Adipocyte (in vitro differentiated cells): ENCODE data around the gene ARF1.

Experiments used
- DNase-seq: peaks from one replicate; pipeline ENCODE4 v3.0.0-alpha.2; 2015; ENCODE audit warnings: low read depth
- H3K27me3 ChIP-seq: replicated peaks from 2 replicates; pipeline ENCODE4 v1.7.0; 2013; ENCODE audit warnings: mild to moderate bottlenecking, low read length, moderate library complexity; ENCODE audit not compliant: control insufficient read depth, insufficient read depth
- H3K36me3 ChIP-seq: 2 replicates; pipeline ENCODE4 v1.7.0; 2013; ENCODE audit warnings: low read length, mild to moderate bottlenecking, moderate library complexity; ENCODE audit not compliant: control insufficient read depth, insufficient read depth, severe bottlenecking
- H3K4me1 ChIP-seq: 2 replicates; pipeline ENCODE4 v1.7.0; 2013; ENCODE audit warnings: mild to moderate bottlenecking, low read length, moderate library complexity; ENCODE audit not compliant: control insufficient read depth, insufficient read depth
- H3K4me3 ChIP-seq: 2 replicates; pipeline ENCODE4 v1.7.0; 2013; ENCODE audit warnings: mild to moderate bottlenecking, low read length, moderate library complexity
- H3K9ac ChIP-seq: 2 replicates; pipeline ENCODE4 v1.7.0; 2013; ENCODE audit warnings: mild to moderate bottlenecking, low read length, moderate library complexity
- H3K9me3 ChIP-seq: 2 replicates; pipeline ENCODE4 v1.7.0; 2013; ENCODE audit warnings: mild to moderate bottlenecking, low read length, moderate library complexity; ENCODE audit not compliant: control insufficient read depth

Gene ARF1

DNA sequence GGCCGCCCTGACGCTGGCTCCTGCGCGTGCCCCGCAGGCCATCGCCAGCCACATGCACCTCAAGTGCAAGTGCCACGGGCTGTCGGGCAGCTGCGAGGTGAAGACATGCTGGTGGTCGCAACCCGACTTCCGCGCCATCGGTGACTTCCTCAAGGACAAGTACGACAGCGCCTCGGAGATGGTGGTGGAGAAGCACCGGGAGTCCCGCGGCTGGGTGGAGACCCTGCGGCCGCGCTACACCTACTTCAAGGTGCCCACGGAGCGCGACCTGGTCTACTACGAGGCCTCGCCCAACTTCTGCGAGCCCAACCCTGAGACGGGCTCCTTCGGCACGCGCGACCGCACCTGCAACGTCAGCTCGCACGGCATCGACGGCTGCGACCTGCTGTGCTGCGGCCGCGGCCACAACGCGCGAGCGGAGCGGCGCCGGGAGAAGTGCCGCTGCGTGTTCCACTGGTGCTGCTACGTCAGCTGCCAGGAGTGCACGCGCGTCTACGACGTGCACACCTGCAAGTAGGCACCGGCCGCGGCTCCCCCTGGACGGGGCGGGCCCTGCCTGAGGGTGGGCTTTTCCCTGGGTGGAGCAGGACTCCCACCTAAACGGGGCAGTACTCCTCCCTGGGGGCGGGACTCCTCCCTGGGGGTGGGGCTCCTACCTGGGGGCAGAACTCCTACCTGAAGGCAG, 23.4 kb upstream of the ARF1 start:
- H3K9ac ChIP-seq = no peak overlapping the region
- H3K4me3 ChIP-seq = no peak overlapping the region
- H3K9me3 ChIP-seq = peaks cover 13% of the 10 kb centered on the region
- DNase-seq = no peak
- H3K36me3 ChIP-seq = no peaks in the 10 kb centered on the region
- peaks cover 69% of the 10 kb centered on the region for H3K27me3 ChIP-seq
- H3K4me1 ChIP-seq = peaks cover 4% of the 10 kb centered on the region

DNA sequence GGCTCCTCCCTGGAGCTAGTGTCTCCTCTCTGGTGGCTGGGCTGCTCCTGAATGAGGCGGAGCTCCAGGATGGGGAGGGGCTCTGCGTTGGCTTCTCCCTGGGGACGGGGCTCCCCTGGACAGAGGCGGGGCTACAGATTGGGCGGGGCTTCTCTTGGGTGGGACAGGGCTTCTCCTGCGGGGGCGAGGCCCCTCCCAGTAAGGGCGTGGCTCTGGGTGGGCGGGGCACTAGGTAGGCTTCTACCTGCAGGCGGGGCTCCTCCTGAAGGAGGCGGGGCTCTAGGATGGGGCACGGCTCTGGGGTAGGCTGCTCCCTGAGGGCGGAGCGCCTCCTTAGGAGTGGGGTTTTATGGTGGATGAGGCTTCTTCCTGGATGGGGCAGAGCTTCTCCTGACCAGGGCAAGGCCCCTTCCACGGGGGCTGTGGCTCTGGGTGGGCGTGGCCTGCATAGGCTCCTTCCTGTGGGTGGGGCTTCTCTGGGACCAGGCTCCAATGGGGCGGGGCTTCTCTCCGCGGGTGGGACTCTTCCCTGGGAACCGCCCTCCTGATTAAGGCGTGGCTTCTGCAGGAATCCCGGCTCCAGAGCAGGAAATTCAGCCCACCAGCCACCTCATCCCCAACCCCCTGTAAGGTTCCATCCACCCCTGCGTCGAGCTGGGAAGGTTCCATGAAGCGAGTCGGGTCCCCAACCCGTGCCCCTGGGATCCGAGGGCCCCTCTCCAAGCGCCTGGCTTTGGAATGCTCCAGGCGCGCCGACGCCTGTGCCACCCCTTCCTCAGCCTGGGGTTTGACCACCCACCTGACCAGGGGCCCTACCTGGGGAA, 22.7 kb upstream of the ARF1 start:
- DNase-seq = peak; percentile 26
- H3K4me3 ChIP-seq = no peak overlapping the region
- H3K9ac ChIP-seq = no peak overlapping the region
- peaks cover 4% of the 10 kb centered on the region for H3K4me1 ChIP-seq
- no peaks in the 10 kb centered on the region for H3K36me3 ChIP-seq
- H3K27me3 ChIP-seq = peaks cover 71% of the 10 kb centered on the region
- peaks cover 12% of the 10 kb centered on the region for H3K9me3 ChIP-seq

DNA sequence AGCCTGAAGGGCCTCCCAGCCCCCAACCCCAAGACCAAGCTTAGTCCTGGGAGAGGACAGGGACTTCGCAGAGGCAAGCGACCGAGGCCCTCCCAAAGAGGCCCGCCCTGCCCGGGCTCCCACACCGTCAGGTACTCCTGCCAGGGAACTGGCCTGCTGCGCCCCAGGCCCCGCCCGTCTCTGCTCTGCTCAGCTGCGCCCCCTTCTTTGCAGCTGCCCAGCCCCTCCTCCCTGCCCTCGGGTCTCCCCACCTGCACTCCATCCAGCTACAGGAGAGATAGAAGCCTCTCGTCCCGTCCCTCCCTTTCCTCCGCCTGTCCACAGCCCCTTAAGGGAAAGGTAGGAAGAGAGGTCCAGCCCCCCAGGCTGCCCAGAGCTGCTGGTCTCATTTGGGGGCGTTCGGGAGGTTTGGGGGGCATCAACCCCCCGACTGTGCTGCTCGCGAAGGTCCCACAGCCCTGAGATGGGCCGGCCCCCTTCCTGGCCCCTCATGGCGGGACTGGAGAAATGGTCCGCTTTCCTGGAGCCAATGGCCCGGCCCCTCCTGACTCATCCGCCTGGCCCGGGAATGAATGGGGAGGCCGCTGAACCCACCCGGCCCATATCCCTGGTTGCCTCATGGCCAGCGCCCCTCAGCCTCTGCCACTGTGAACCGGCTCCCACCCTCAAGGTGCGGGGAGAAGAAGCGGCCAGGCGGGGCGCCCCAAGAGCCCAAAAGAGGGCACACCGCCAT, 21.9 kb upstream of the ARF1 start:
- Histone ChIP-seq H3K4me1 (peaks cover 4% of the 10 kb centered on the region), H3K9me3 (peaks cover 9% of the 10 kb centered on the region), H3K9ac (no peak overlapping the region), H3K4me3 (no peak overlapping the region), H3K27me3 (peaks cover 75% of the 10 kb centered on the region), H3K36me3 (no peaks in the 10 kb centered on the region)
- DNase-seq = peak; percentile 31

DNA sequence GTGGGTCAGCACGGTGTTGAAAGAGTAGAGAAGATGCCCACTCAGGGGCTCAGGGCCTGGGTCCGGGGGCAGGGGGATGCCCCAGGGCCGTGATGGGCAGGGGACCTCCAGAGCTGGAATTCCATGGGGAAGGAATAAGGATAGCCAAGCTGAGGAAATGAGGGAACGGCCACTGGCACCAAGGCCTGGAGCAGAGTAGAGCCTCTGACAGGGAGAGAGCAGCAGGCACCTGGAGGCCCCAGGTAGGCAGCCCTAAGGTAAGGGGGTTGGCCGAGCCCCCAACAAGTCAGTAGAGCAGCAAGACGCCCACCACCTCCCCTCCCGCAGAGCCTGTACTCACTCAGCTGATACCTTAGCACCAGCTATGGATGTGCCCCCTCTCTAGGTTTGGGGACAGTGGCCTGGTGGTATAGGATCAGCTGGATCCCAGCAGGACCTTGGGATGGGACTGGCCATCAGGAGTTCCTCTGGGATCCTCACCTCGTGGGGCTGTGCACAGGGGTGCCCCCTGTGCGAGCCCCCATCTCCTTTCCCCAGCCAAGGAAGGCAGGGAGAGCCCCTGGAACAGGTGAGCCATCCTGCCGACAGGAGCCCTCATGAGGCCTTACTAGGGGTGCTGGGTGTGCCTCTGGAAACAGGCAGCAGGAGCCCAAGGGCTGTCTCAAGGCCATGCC, 21.0 kb upstream of the ARF1 start:
- DNase-seq = no peak
- H3K36me3 ChIP-seq = no peaks in the 10 kb centered on the region
- H3K27me3 ChIP-seq = peaks cover 75% of the 10 kb centered on the region
- H3K4me1 ChIP-seq = peaks cover 4% of the 10 kb centered on the region
- no peaks in the 10 kb centered on the region for H3K9me3 ChIP-seq
- no peak overlapping the region for H3K4me3 ChIP-seq
- no peak overlapping the region for H3K9ac ChIP-seq

DNA sequence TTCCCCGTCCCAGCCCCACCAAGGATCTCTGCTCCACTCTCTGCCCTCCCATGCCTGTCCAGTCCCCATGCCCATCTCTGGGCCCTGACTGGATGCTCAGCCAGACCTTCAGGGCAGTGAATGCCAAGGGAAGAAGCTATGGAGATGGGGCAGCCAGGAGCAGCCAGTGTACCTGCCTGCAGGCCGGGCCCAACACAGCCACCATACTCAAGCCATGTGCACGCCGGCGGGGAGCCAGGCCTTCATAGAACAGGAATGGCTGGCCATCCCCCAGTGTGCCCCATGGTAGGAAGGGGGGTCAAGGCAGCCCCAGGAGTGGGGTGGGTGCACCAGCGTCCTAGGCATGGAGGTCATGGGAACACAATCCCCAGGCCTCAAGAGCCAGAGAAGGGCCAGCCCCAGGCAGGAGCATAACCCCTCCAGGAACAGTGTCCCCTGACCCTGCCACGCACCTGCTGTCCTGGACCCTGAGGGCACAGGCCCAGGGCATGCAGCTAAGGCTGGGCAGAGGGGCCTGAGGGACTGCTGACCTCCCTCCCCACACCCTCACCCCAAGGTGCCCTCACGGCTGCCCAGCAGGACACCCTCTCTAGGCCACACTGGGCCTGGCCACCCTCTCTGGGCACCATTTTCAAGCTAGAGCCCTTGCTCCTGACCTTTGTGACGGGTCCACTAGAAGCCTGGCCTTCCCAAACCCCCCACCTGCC, 20.3 kb upstream of the ARF1 start:
- H3K4me1 ChIP-seq = peaks cover 4% of the 10 kb centered on the region
- DNase-seq = no peak
- no peak overlapping the region for H3K4me3 ChIP-seq
- H3K27me3 ChIP-seq = peaks cover 77% of the 10 kb centered on the region
- no peaks in the 10 kb centered on the region for H3K9me3 ChIP-seq
- no peaks in the 10 kb centered on the region for H3K36me3 ChIP-seq
- no peak overlapping the region for H3K9ac ChIP-seq

DNA sequence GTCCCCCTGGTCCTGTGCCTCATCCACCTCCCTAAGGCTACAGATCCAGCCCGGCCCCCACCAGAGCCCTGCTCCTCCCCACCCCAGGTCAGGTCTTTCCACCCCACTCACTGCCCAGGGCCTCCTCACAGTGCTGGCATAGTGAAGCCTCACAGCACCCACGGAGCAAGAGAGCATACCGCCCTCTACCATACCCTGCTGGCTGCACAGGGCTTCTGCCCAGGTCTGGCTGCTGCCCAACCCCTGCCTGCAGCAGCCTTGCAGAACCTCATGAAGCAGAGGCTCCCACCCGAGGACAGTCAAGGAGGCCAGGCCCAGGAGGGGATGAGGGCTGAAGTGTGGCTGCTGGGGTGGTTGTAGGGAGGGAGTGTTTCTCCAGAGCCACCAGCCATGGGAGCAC, 19.7 kb upstream of the ARF1 start:
- no peaks in the 10 kb centered on the region for H3K36me3 ChIP-seq
- H3K9ac ChIP-seq = no peak overlapping the region
- no peak for DNase-seq
- H3K4me1 ChIP-seq = peaks cover 4% of the 10 kb centered on the region
- no peaks in the 10 kb centered on the region for H3K9me3 ChIP-seq
- no peak overlapping the region for H3K4me3 ChIP-seq
- peaks cover 79% of the 10 kb centered on the region for H3K27me3 ChIP-seq

DNA sequence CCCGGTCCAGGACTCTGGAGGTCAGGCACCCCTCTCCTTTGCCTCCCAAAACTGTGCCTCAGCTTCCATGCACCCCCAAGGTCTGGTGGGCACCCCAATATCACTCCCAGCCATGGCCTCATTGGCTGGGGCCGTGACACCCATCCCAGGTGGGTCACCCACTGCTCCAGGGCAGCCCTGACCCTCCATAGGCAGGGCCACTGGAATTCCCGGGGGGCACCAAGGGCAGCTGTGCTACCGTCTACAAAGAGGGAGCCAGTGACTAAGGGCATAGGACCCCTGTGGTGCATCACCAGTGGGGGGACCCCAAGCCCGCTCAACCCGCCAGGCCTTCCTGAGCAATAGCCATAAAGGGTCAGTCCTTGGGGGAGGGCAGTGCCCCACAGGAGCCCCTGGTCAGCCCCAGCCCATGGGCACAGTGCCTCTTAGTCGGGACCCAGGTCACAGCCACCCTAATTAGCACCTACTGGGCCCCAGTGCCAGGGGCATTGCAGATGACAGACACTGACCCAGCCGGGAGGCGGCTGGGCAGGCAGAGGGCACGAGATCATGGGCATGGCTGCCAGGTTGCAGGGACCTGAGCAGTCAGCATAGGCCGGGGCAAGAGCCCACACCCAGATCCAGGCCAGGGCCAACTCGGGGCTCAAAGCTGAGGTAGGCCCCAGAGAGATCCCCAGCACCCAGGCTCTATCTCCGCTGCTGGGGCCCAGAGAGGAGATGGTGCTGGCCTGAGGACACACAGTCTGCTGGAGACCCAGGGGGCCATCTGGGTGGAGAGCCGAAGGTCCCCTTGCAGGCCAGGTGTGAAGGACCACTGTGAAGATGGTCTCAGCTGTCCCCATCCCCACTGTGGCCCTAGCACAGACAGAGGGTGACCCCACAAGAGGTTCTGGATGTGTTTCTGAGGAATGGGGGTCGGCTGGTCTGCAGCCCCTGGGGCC, 19.0 kb upstream of the ARF1 start:
- peaks cover 79% of the 10 kb centered on the region for H3K27me3 ChIP-seq
- no peak for DNase-seq

DNA sequence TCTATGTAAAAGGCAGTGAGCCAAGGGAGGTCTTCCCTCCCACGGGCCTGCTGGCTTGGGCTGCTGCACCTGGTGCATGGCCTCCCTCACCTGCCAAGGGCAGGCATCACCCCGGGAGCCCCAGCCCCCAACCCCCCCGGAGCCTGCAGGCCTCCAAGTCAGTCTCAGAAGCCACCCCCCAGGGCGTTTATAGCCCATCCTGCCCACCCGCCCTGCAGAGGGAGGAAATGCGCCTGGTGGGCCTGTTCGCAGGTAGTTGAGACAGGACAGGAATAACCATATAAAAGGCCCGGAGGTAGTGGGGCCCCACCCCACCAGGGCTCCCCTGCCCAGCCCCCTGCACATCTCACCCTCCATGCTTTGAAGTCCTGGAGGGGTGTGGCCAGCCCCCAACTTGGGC, 18.2 kb upstream of the ARF1 start:
- Histone ChIP-seq H3K4me3 (no peak overlapping the region), H3K9ac (no peak overlapping the region), H3K27me3 (peaks cover 78% of the 10 kb centered on the region), H3K4me1 (peaks cover 4% of the 10 kb centered on the region), H3K9me3 (no peaks in the 10 kb centered on the region), H3K36me3 (no peaks in the 10 kb centered on the region)
- no peak for DNase-seq

More for the DNA sequence above, 19.0 kb upstream of the ARF1 start:
- Histone ChIP-seq H3K36me3 (no peaks in the 10 kb centered on the region), H3K9ac (no peak overlapping the region), H3K4me1 (peaks cover 4% of the 10 kb centered on the region), H3K9me3 (no peaks in the 10 kb centered on the region), H3K4me3 (no peak overlapping the region)

DNA sequence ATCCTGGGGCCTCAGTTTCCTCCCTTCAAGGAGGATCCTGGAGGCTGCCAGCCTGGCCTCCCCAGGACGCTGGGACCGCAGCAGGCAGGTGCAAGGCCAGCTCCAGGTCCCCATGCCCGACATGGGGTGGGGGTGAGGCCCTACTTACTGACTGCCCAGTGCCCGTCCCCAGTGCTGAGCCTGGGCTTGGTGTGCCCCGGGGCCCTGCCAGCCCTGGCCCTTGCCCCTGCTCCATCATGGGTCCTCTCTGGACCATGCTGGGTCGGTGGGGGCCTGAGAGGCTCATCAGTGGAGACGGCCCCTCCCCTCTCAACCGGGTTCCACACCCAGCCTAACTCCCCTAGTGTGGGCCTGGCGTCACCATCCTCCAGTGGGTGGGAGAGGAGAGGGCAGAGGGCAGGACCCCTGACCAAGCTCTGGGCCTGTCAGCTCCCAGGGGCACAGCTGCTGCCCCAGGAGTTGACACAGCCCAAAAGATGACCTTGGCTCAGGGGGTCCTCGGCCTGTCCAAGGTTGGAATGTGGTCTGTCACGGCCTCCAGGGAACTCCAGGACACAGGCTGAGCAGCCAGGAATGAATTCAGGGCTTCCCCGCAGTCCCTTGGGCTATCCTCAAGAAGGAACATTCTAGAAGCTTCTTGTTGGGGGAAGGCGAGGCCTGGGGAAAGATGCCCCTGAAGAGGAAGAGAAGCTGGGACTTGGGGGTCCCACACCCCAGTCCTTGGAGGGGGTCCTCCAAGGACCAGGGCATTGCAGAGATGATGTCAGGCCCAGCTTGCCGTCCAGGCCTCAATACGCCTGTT, 17.6 kb upstream of the ARF1 start:
- peaks cover 75% of the 10 kb centered on the region for H3K27me3 ChIP-seq
- no peaks in the 10 kb centered on the region for H3K9me3 ChIP-seq
- no peak overlapping the region for H3K4me3 ChIP-seq

More for the DNA sequence above, 17.6 kb upstream of the ARF1 start:
- Histone ChIP-seq H3K36me3 (no peaks in the 10 kb centered on the region), H3K9ac (no peak overlapping the region), H3K4me1 (peaks cover 4% of the 10 kb centered on the region)
- DNase-seq = no peak
